ENCODE measurements around the gene TPRG1L.

Gene TPRG1L

DNA sequence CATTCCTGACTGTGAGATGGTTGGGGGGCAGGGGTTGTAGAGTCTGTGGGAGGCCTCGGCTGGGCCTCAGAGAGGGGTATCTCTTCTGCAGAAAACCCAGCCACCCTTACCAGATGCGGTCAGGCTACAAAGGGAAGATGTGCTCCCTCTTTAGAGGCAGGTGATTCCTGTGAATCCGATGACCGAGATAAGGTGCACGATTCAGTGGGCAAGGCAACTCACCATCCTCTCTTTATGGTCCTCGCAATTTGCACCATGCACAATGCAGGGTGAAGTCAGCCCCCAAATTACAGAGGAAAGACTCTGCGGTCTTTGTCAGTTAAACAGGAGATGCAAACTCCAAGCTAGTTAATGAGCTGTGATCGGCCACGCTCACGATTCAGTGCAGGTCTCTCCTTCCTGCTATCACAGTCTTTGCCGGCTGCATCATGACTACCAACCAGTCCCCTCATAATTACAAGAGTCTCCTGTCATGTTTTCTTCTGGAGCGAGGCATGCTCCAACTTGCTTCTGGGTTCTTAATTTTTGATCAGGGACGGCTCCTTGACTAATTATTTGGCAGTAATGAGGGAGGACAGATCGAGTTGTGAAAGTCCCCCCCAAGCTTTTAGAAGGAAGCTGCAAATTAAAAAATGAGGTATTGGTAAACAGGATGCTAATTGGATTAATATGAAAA is 40.0 kb downstream of the TPRG1L start:
- Histone ChIP-seq H3K9ac (ENCODE audit: low read length) (no peak overlapping the region), H3K4me3 (ENCODE audit: low read length) (no peak overlapping the region), H3K4me2 (ENCODE audit: low read depth, low read length) (no peak overlapping the region), H3K27ac (ENCODE audit: low read length) (no peak overlapping the region), H4K20me1 (ENCODE audit: insufficient read depth, low read length) (0 out of 2 replicates have a peak, but pooled peaks cover 6% of the 10 kb centered on the region), H3K4me1 (ENCODE audit: low read length) (no peaks in the 10 kb centered on the region), H3K79me2 (ENCODE audit: low read length) (peaks cover 57% of the 10 kb centered on the region), H3K9me3 (replicated peaks; ENCODE audit: insufficient read depth, low read length) (no peaks in the 10 kb centered on the region), H3K36me3 (replicated peaks; ENCODE audit: insufficient read depth, low read length) (no peaks in the 10 kb centered on the region), H3K27me3 (replicated peaks; ENCODE audit: insufficient read depth, low read length) (no peaks in the 10 kb centered on the region), H3F3A (ENCODE audit: insufficient read depth, low read length) (no peaks in the 10 kb centered on the region), H2AFZ (ENCODE audit: low read length) (no peak overlapping the region), H3K9me2 (replicated peaks; ENCODE audit: insufficient read depth, low read length) (no peaks in the 10 kb centered on the region)
- TF ChIP-seq EZH2 (optimal IDR thresholded peaks at IDR 0.05; ENCODE audit: low read depth, low read length) (no peak), EZH2phosphoT487 (IDR thresholded peaks at IDR 0.05; ENCODE audit: low read length) (no peak), CTCF (IDR thresholded peaks at IDR 0.05; ENCODE audit: low read length) (no peak)
- DNase-seq: no peak

DNA sequence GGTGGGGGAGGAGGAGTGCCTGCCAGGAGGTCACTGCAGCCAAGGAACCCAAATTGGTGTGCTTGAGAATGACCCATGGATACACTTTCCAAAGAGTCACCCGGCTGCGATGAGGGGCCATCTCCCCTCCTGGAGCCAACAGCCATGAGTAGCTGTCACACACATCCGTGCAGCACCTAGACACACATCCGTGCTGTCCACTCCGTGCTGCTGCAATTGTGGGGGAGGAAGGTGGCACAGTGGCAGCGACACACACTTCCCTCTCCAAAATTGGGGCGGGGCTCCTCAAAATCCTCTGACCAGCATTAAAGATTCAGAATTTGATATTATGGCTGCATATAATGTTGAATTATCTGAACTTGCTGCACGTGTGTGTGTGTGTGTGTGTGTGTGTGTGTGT is 43.3 kb downstream of the TPRG1L start:
- peaks cover 45% of the 10 kb centered on the region for H3K79me2 ChIP-seq (ENCODE audit: low read length)
- no peak for DNase-seq
- H3K9ac ChIP-seq (ENCODE audit: low read length): no peak overlapping the region
- H3F3A ChIP-seq (ENCODE audit: insufficient read depth, low read length): no peaks in the 10 kb centered on the region
- TF ChIP-seq EZH2 (optimal IDR thresholded peaks at IDR 0.05; ENCODE audit: low read depth, low read length) (no peak), EZH2phosphoT487 (IDR thresholded peaks at IDR 0.05; ENCODE audit: low read length) (no peak), CTCF (IDR thresholded peaks at IDR 0.05; ENCODE audit: low read length) (no peak)
- no peak overlapping the region for H3K27ac ChIP-seq (ENCODE audit: low read length)
- H3K4me1 ChIP-seq (ENCODE audit: low read length): no peaks in the 10 kb centered on the region
- no peaks in the 10 kb centered on the region for H3K36me3 ChIP-seq (replicated peaks; ENCODE audit: insufficient read depth, low read length)
- no peaks in the 10 kb centered on the region for H3K27me3 ChIP-seq (replicated peaks; ENCODE audit: insufficient read depth, low read length)
- H3K4me3 ChIP-seq (ENCODE audit: low read length): no peak overlapping the region
- H3K9me2 ChIP-seq (replicated peaks; ENCODE audit: insufficient read depth, low read length): no peaks in the 10 kb centered on the region
- 0 out of 2 replicates have a peak, but pooled peaks cover 6% of the 10 kb centered on the region for H4K20me1 ChIP-seq (ENCODE audit: insufficient read depth, low read length)
- no peak overlapping the region for H3K4me2 ChIP-seq (ENCODE audit: low read depth, low read length)
- no peak overlapping the region for H2AFZ ChIP-seq (ENCODE audit: low read length)
- H3K9me3 ChIP-seq (replicated peaks; ENCODE audit: insufficient read depth, low read length): no peaks in the 10 kb centered on the region

DNA sequence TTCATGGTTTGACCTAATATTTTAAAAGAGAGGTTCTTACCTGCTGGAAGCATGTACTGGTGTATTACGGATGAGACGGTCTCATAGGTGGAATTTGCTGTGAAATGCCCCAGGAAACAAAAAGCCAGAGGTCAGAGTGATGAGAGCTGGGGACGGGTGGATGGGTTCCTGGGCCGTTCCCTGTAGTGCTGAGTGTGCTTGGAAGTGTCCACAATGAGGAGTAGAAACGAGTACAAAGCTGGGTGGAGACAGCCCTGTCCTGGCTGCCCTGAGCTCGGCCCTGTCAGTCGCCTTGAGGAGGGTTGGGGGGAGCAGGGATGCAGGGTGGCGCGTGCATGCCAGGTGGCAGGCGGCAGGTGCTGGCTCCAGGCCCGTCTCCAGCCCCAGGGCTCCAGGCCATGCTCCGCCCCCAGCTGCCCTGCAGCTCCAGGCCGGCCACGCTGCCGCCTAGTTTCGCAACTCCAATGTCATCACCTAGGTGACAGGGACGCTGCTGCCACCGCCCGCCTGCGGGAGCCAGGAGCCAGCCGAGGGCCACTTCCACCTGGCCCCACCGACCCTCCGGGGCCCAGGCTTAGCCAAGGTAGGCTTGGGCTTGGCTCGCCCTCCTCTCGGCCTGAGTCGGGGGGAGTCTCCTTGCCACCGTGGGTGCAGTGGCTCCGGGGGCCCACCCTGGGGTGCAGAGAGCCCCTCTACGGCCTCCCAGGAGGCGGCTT is 43.9 kb downstream of the TPRG1L start:
- no peak overlapping the region for H3K4me3 ChIP-seq (ENCODE audit: low read length)
- 0 out of 2 replicates have a peak, but pooled peaks cover 6% of the 10 kb centered on the region for H4K20me1 ChIP-seq (ENCODE audit: insufficient read depth, low read length)
- H3K27me3 ChIP-seq (replicated peaks; ENCODE audit: insufficient read depth, low read length): no peaks in the 10 kb centered on the region
- no peaks in the 10 kb centered on the region for H3K9me2 ChIP-seq (replicated peaks; ENCODE audit: insufficient read depth, low read length)
- H3K9ac ChIP-seq (ENCODE audit: low read length): no peak overlapping the region
- no peak for TF ChIP-seq EZH2phosphoT487 (IDR thresholded peaks at IDR 0.05; ENCODE audit: low read length)
- no peak for TF ChIP-seq CTCF (IDR thresholded peaks at IDR 0.05; ENCODE audit: low read length)
- no peak for TF ChIP-seq EZH2 (optimal IDR thresholded peaks at IDR 0.05; ENCODE audit: low read depth, low read length)
- no peaks in the 10 kb centered on the region for H3F3A ChIP-seq (ENCODE audit: insufficient read depth, low read length)
- no peak overlapping the region for H3K27ac ChIP-seq (ENCODE audit: low read length)
- H3K79me2 ChIP-seq (ENCODE audit: low read length): peaks cover 47% of the 10 kb centered on the region
- H3K4me2 ChIP-seq (ENCODE audit: low read depth, low read length): no peak overlapping the region
- H2AFZ ChIP-seq (ENCODE audit: low read length): no peak overlapping the region
- no peaks in the 10 kb centered on the region for H3K9me3 ChIP-seq (replicated peaks; ENCODE audit: insufficient read depth, low read length)
- no peaks in the 10 kb centered on the region; the same call in 1 of the 2 replicates for H3K4me1 ChIP-seq (ENCODE audit: low read length)
- no peak for DNase-seq
- H3K36me3 ChIP-seq (replicated peaks; ENCODE audit: insufficient read depth, low read length): no peaks in the 10 kb centered on the region

Measured in MM.1S (cell line).